ENCODE measurements around the gene LIMS2.

DNA sequence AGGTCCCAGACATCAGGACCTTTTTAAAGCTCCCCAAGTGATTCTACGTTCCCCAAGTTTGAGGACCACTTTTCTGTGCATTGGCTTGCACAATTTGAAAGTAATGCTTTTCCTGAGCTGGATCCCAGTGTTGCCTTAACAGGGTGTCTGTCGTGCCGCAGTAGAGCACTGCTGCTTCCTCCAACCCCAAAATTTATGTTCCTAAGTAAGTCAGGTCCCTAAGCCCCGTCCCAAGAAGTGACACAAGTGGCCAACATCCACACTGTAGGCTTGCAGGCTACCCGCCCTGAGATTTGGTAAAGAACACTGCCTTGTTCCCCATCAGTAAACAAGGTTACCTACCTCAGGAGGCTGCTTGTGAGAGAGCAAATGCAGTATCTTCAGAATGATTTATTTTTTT, 28.0 kb upstream of the LIMS2 start:
- TF ChIP-seq, protein P1, sequence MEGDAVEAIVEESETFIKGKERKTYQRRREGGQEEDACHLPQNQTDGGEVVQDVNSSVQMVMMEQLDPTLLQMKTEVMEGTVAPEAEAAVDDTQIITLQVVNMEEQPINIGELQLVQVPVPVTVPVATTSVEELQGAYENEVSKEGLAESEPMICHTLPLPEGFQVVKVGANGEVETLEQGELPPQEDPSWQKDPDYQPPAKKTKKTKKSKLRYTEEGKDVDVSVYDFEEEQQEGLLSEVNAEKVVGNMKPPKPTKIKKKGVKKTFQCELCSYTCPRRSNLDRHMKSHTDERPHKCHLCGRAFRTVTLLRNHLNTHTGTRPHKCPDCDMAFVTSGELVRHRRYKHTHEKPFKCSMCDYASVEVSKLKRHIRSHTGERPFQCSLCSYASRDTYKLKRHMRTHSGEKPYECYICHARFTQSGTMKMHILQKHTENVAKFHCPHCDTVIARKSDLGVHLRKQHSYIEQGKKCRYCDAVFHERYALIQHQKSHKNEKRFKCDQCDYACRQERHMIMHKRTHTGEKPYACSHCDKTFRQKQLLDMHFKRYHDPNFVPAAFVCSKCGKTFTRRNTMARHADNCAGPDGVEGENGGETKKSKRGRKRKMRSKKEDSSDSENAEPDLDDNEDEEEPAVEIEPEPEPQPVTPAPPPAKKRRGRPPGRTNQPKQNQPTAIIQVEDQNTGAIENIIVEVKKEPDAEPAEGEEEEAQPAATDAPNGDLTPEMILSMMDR (IDR thresholded peaks at IDR 0.05; ENCODE audit: low read depth, low read length) = no peak
- TF ChIP-seq EZH2phosphoT487 (IDR thresholded peaks at IDR 0.05; ENCODE audit: low read depth) = no peak

Data from OCI-LY3 (cell line).